Activated CD4-positive, alpha-beta T cell treated with anti-CD3 and anti-CD28 coated beads, Interleukin-10, Interleukin-2, amounts not matched to agents 100 ng/mL and 50 ng/mL, durations not matched to agents 16 hours and 8 hours (primary cell): Measurements from ENCODE around the gene MAP2K7.

Source experiments
- DNase-seq: peaks from one replicate; pipeline ENCODE4 v3.0.0-alpha.2; 2020

Gene MAP2K7

GRCh38 chr19:7867092-7867844 is 36.4 kb upstream of the MAP2K7 start:
- no peak for DNase-seq

- no peak for DNase-seq
These were observed 35.4 kb upstream of the MAP2K7 start for GRCh38 chr19:7868326-7868670.

GRCh38 chr19:7868671-7869452 is 34.8 kb upstream of the MAP2K7 start:
- DNase-seq, result peak; percentile 89

- DNase-seq, result peak; percentile 81
These were observed 34.2 kb upstream of the MAP2K7 start for GRCh38 chr19:7869453-7869909.

GRCh38 chr19:7869910-7870511 is 33.7 kb upstream of the MAP2K7 start:
- DNase-seq, result peak; percentile 56

- peak; percentile 74 for DNase-seq
These were observed 32.9 kb upstream of the MAP2K7 start for GRCh38 chr19:7870571-7871436.

GRCh38 chr19:7871437-7872305 is 32.0 kb upstream of the MAP2K7 start:
- peak; percentile 84 for DNase-seq

GRCh38 chr19:7872306-7873204 is 31.1 kb upstream of the MAP2K7 start:
- DNase-seq, result no peak

GRCh38 chr19:7873304-7874075 is 30.2 kb upstream of the MAP2K7 start:
- DNase-seq, result no peak

GRCh38 chr19:7874076-7874896 is 29.4 kb upstream of the MAP2K7 start, which contains the start of gene PRR36:
PRR36 (minus strand) TSS chr19:7874390; CDS start chr19:7873689, 701 bp downstream.
- DNase-seq, result no peak

- DNase-seq, result no peak
These were observed 28.8 kb upstream of the MAP2K7 start for GRCh38 chr19:7874897-7875273.

- DNase-seq, result no peak
These were observed 26.3 kb upstream of the MAP2K7 start for GRCh38 chr19:7877249-7877836.

GRCh38 chr19:7879111-7879807 is 24.4 kb upstream of the MAP2K7 start:
- DNase-seq, result no peak

GRCh38 chr19:7879836-7880235 is 23.8 kb upstream of the MAP2K7 start:
- DNase-seq, result no peak

- DNase-seq, result no peak
These were observed 21.8 kb upstream of the MAP2K7 start for GRCh38 chr19:7881910-7882309.

- DNase-seq, result no peak
These were observed 20.6 kb upstream of the MAP2K7 start for GRCh38 chr19:7883105-7883504.

GRCh38 chr19:7883796-7884570 is 19.7 kb upstream of the MAP2K7 start:
- no peak for DNase-seq
